HG03108 (cell line): Measurements from ENCODE around the gene CYP2C18.
A peak's percentile ranks its signal among the peaks of the same experiment; 100 is the strongest.
"Not testable (repeated sequence)": the region's sequence is repeated elsewhere in the genome, so short reads cannot be mapped to it uniquely, and the experiment has no call there.

Experiments
- ATAC-seq: cut with Tn5 transposase; IDR thresholded peaks from one replicate; pipeline ENCODE4 v1.9.1; 2021; ENCODE audit warnings: moderate library complexity; ENCODE audit not compliant: unreplicated experiment

The CYP2C18 gene

DNA sequence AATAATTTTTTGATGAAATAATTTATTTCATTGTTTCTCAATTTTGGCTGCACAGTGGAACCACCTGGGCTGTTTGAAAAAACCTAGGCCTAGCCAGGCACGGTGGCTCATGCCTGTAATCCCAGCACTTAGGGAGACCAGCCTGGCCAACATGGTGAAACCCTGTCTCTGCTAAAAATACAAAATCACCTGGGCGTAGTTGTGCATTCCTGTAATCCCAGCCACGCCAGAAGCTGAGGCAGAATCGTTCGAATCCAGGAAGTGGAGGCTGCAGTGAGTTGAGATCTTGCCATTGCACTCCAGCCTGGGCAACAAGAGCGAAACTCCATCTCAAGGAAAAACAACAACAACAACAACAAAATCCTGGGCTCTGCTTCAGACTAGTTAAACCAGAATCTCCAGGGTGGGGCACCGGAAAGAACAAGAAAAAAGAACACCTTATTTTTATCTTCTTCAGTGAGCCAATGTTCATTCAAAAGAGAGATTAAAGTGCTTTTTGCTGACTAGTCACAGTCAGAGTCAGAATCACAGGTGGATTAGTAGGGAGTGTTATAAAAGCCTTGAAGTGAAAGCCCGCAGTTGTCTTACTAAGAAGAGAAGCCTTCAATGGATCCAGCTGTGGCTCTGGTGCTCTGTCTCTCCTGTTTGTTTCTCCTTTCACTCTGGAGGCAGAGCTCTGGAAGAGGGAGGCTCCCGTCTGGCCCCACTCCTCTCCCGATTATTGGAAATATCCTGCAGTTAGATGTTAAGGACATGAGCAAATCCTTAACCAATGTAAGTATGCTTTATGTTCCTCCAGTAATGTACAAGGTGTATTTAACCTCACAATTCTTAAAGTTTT lies at the start of gene CYP2C18:
TSS of gene CYP2C18 (plus strand) at position 516 of the 841 bp plus-strand sequence. CDS start at position 607, 91 bp downstream.
- ATAC-seq, result no peak

GRCh38 chr10:94638097-94638496 lies 45.4 kb upstream of the CYP2C18 start:
- not testable (repeated sequence) for ATAC-seq

DNA sequence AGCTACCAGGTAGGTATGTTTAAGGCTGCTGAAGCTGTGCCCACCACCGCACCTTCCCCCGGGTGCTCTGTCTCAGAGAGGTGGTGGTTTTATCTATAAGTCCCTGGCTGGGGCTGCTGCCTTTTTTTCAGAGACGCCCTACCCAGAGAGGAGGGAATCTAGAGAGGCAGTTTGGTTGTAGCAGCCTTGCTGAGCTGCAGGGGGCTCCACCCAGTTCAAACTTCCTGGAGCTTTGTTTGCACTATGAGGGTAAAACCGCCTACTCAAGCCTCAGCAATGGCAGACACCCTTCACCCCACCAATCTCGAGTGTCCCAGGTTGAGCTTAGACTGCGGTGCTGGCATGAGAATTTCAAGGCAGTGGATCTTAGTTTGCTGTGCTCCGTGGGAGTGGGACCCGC lies 43.6 kb upstream of the CYP2C18 start:
- ATAC-seq, result no peak

GRCh38 chr10:94640562-94640961 lies 43.0 kb upstream of the CYP2C18 start:
- no peak for ATAC-seq

DNA sequence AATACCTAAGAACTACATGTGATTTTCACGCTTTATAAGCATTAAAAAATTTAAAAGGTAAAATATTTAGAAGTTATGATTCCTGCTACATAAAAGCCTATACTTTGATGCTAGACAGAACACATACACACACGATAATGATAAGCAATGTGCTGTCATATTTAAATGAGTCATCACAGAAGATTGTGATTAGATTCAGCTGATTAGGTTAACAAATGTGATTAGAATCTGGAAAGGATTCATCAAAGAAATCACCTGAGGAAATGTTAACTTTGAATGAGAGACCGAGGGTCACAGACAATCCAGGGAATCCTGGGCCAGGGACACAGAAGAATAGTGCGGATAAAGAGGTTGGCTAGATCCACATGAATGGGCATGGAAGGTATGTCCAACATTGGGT lies 42.0 kb upstream of the CYP2C18 start:
- no peak for ATAC-seq

- no peak for ATAC-seq
Measured at GRCh38 chr10:94644352-94644751, 39.2 kb upstream of the CYP2C18 start.

GRCh38 chr10:94645285-94645684 lies 38.2 kb upstream of the CYP2C18 start:
- ATAC-seq, result peak; percentile 65

DNA sequence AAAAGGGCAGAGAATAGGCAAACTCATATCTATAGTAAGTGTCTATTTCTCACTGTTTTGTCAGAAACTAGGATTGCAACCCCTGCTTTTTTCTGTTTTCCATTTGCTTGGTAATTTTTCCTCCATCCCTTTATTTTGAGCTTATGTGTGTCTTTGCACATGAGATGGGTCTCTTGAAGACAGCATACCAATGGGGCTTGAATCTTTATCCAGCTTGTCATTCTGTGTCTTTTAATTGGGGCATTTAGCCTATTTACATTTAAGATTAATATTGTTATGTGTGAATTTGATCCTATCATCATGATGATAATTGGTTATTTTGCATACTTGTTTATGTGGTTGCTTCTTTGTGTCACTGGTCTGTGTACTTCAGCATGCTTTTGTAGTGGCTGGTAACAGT lies 28.3 kb upstream of the CYP2C18 start:
- not testable (repeated sequence) for ATAC-seq

DNA sequence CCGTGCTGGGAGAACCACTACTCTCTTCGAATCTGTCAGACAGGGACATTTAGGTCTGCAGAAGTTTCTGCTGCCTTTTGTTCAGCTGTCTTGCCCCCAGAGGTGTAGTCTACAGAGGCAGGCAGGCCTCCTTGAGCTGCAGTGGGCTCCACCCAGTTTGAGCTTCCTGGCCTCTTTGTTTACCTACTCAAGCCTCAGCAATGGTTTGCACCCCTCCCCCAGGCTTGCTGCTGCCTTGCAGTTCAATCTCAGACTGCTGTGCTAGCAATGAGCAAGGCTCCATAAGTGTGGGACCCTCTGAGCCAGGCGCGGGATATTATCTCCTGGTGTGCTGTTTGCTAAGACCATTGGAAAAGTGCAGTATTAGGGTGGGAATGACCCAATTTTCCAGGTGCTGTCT lies 20.5 kb upstream of the CYP2C18 start:
- ATAC-seq, result not testable (repeated sequence)

DNA sequence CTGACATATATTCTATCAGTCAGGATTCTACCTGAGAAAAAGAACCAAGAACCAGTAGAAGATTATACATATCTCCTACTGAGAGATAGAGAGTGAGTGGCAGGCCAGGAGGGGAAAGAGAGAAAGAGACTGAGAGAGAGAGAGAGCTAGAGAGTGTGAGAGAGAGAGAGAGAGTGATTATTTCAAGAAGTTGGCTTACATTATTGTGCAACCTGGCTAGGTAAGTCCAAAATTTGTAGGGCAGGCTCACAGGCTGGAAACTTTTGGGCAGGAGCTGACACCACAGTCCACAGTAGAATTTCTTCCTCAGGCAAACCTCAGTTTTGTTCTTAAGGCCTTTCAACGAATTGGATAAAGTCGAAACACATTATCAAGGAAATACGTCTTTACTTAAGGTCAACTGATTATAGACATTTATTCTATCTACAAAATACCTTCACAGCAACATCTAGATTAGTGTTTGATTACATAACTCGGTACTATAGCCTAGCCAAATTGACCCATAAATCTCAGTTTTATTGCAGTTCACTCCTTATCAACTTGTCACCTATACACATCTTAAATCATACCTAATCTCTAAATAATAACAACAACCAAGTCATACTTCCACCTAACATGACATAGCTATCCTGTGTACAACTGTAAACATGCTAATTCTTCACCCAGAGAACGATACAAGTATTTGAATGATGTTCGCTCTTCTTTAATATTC lies 17.0 kb upstream of the CYP2C18 start:
- ATAC-seq, result no peak

GRCh38 chr10:94673614-94674321 lies 9.8 kb upstream of the CYP2C18 start:
- no peak for ATAC-seq

DNA sequence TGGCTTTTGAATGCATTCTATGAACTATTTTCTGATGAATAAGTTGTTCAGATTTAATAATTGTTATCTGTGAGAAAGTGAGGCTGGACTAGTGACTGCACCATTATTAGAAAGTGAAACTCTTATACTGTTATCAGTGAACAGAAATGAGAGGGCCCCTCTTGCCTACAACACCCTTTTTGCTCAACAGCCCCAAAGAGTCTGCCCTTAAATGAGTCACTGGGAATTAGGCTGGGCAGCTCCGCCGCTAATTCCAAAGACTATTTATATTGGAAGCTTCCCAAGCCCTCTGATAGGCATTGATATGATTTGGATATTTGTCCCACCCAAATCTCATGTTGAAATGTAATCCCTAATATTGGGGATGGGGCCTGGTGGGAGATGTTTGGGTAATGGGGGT lies 7.0 kb upstream of the CYP2C18 start:
- ATAC-seq, result no peak

- ATAC-seq, result no peak
Measured at GRCh38 chr10:94677691-94678090, 5.8 kb upstream of the CYP2C18 start.

- ATAC-seq, result no peak
Measured at GRCh38 chr10:94678475-94678874, 5.1 kb upstream of the CYP2C18 start.

DNA sequence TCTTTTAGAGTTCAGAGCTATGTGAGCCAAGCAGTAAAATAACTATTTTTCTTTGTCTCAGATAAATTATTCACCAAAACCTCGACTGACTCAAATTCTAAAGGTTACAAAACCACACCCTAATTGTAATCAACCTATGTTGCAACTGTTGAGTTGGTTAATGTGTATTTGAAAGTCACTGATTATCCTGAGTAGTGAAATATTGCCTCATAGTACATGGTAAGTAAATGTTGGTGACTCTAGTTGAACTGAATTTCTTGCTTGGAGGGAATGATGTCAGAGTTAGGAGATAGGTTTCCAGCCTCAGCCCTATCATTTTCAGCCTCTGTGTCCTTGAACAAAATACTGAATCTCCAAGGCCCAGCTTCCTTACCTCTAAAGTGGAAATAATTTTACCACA lies 3.0 kb upstream of the CYP2C18 start:
- ATAC-seq, result peak; percentile 49

GRCh38 chr10:94682636-94683035 lies 893 bp upstream of the CYP2C18 start:
- not testable (repeated sequence) for ATAC-seq

DNA sequence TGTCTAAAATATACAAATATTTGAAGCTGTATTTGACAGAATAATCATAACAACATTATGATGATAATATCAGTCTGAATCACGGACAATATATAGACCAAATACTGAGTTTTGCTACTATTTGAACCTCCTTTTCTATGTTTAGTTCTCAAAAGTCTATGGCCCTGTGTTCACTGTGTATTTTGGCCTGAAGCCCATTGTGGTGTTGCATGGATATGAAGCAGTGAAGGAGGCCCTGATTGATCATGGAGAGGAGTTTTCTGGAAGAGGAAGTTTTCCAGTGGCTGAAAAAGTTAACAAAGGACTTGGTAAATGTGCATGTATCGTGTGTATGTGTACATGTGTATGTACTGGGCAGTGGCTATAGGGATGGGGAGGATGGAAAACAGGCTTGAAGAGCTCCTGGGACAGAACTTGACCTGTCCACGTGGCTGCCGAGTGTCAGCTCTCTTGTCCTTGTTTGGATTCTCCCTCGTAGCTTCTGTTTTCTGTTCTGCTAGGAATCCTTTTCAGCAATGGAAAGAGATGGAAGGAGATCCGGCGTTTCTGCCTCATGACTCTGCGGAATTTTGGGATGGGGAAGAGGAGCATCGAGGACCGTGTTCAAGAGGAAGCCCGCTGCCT lies 4.2 kb downstream of the CYP2C18 start:
- no peak for ATAC-seq

GRCh38 chr10:94706089-94706488 lies 22.6 kb downstream of the CYP2C18 start:
- no peak for ATAC-seq

- ATAC-seq, result no peak
Measured at GRCh38 chr10:94710578-94710977, 27.0 kb downstream of the CYP2C18 start.

GRCh38 chr10:94725871-94726270 lies 42.3 kb downstream of the CYP2C18 start:
- no peak for ATAC-seq

- ATAC-seq, result no peak
Measured at GRCh38 chr10:94735197-94735596, 51.7 kb downstream of the CYP2C18 start.
